ENCODE measurements around the gene HPSE2.
"Not testable (repeated sequence)": the region's sequence is repeated elsewhere in the genome, so short reads cannot be mapped to it uniquely, and the experiment has no call there.

The HPSE2 gene

GRCh38 chr10:98908868-98909267, 326.8 kb downstream of the HPSE2 start:
- CTCF ChIA-PET, result no interaction called here
- no peaks in the 10 kb centered on the region for H3K9me3 Mint-ChIP-seq
- H3K4me1 Mint-ChIP-seq, result no peaks in the 10 kb centered on the region
- no peaks in the 10 kb centered on the region for H3K27me3 Mint-ChIP-seq
- no peak overlapping the region for H3K4me3 Mint-ChIP-seq
- DNase-seq, result no peak
- H3K36me3 Mint-ChIP-seq, result no peaks in the 10 kb centered on the region
- H3K27ac Mint-ChIP-seq, result no peak overlapping the region

- H3K27me3 Mint-ChIP-seq, H3K4me1 Mint-ChIP-seq, CTCF ChIA-PET, H3K27ac Mint-ChIP-seq, H3K36me3 Mint-ChIP-seq, H3K4me3 Mint-ChIP-seq, H3K9me3 Mint-ChIP-seq, DNase-seq: not testable (repeated sequence)
These were observed 327.4 kb downstream of the HPSE2 start for GRCh38 chr10:98908247-98908646.

- Mint-ChIP-seq H3K9me3 (no peaks in the 10 kb centered on the region), H3K36me3 (no peaks in the 10 kb centered on the region), H3K4me1 (no peaks in the 10 kb centered on the region), H3K27ac (no peak overlapping the region), H3K27me3 (no peaks in the 10 kb centered on the region), H3K4me3 (no peak overlapping the region)
- DNase-seq, result no peak
- CTCF ChIA-PET, result no interaction called here
These were observed 334.1 kb downstream of the HPSE2 start for GRCh38 chr10:98901441-98902110.

- no peaks in the 10 kb centered on the region for H3K4me1 Mint-ChIP-seq
- no peak for DNase-seq
- no peaks in the 10 kb centered on the region for H3K27me3 Mint-ChIP-seq
- no peaks in the 10 kb centered on the region for H3K36me3 Mint-ChIP-seq
- H3K27ac Mint-ChIP-seq, result no peak overlapping the region
- H3K4me3 Mint-ChIP-seq, result no peak overlapping the region
- peaks cover 5% of the 10 kb centered on the region for H3K9me3 Mint-ChIP-seq
- CTCF ChIA-PET, result no interaction called here
These were observed 336.6 kb downstream of the HPSE2 start for GRCh38 chr10:98899018-98899417.

GRCh38 chr10:98892523-98892922, 343.1 kb downstream of the HPSE2 start:
- Mint-ChIP-seq H3K27me3 (no peaks in the 10 kb centered on the region), H3K27ac (no peak overlapping the region), H3K4me1 (no peaks in the 10 kb centered on the region), H3K9me3 (peaks cover 5% of the 10 kb centered on the region), H3K4me3 (no peak overlapping the region), H3K36me3 (no peaks in the 10 kb centered on the region)
- CTCF ChIA-PET, result no interaction called here
- DNase-seq, result no peak

GRCh38 chr10:98886686-98887085, 349.0 kb downstream of the HPSE2 start:
- no peak overlapping the region for H3K27ac Mint-ChIP-seq
- DNase-seq, result no peak
- no peaks in the 10 kb centered on the region for H3K9me3 Mint-ChIP-seq
- no peaks in the 10 kb centered on the region for H3K27me3 Mint-ChIP-seq
- CTCF ChIA-PET, result no interaction called here
- no peak overlapping the region for H3K4me3 Mint-ChIP-seq
- no peaks in the 10 kb centered on the region for H3K4me1 Mint-ChIP-seq
- H3K36me3 Mint-ChIP-seq, result no peaks in the 10 kb centered on the region

GRCh38 chr10:98885378-98885777, 350.3 kb downstream of the HPSE2 start:
- CTCF ChIA-PET, result no interaction called here
- no peaks in the 10 kb centered on the region for H3K27me3 Mint-ChIP-seq
- no peak overlapping the region for H3K4me3 Mint-ChIP-seq
- no peak overlapping the region for H3K27ac Mint-ChIP-seq
- no peak for DNase-seq
- no peaks in the 10 kb centered on the region for H3K36me3 Mint-ChIP-seq
- no peaks in the 10 kb centered on the region for H3K9me3 Mint-ChIP-seq
- no peaks in the 10 kb centered on the region for H3K4me1 Mint-ChIP-seq

GRCh38 chr10:98881789-98882188, 353.9 kb downstream of the HPSE2 start:
- H3K27me3 Mint-ChIP-seq, result no peaks in the 10 kb centered on the region
- H3K4me3 Mint-ChIP-seq, result no peak overlapping the region
- H3K36me3 Mint-ChIP-seq, result no peaks in the 10 kb centered on the region
- H3K9me3 Mint-ChIP-seq, result no peaks in the 10 kb centered on the region
- no peaks in the 10 kb centered on the region for H3K4me1 Mint-ChIP-seq
- DNase-seq, result no peak
- no peak overlapping the region for H3K27ac Mint-ChIP-seq
- CTCF ChIA-PET, result no interaction called here

- DNase-seq, result no peak
- H3K27me3 Mint-ChIP-seq, result no peaks in the 10 kb centered on the region
- no peaks in the 10 kb centered on the region for H3K4me1 Mint-ChIP-seq
- no peak overlapping the region for H3K27ac Mint-ChIP-seq
- no peaks in the 10 kb centered on the region for H3K36me3 Mint-ChIP-seq
- CTCF ChIA-PET, result no interaction called here
- H3K9me3 Mint-ChIP-seq, result no peaks in the 10 kb centered on the region
- H3K4me3 Mint-ChIP-seq, result no peak overlapping the region
These were observed 354.7 kb downstream of the HPSE2 start for GRCh38 chr10:98880971-98881370.

GRCh38 chr10:98878921-98879320, 356.7 kb downstream of the HPSE2 start:
- H3K36me3 Mint-ChIP-seq, result no peaks in the 10 kb centered on the region
- CTCF ChIA-PET, result no interaction called here
- H3K27me3 Mint-ChIP-seq, result no peaks in the 10 kb centered on the region
- H3K4me3 Mint-ChIP-seq, result no peak overlapping the region
- H3K9me3 Mint-ChIP-seq, result no peaks in the 10 kb centered on the region
- H3K4me1 Mint-ChIP-seq, result no peaks in the 10 kb centered on the region
- no peak for DNase-seq
- no peak overlapping the region for H3K27ac Mint-ChIP-seq

- Mint-ChIP-seq H3K36me3 (no peaks in the 10 kb centered on the region), H3K9me3 (no peaks in the 10 kb centered on the region), H3K27ac (no peak overlapping the region), H3K27me3 (no peaks in the 10 kb centered on the region), H3K4me3 (no peak overlapping the region), H3K4me1 (no peaks in the 10 kb centered on the region)
- CTCF ChIA-PET, result no interaction called here
- DNase-seq, result no peak
These were observed 357.2 kb downstream of the HPSE2 start for GRCh38 chr10:98878418-98878817.

GRCh38 chr10:98861962-98862361, 373.7 kb downstream of the HPSE2 start:
- Mint-ChIP-seq H3K27me3 (no peaks in the 10 kb centered on the region), H3K27ac (no peak overlapping the region), H3K4me3 (no peak overlapping the region), H3K4me1 (no peaks in the 10 kb centered on the region), H3K36me3 (no peaks in the 10 kb centered on the region), H3K9me3 (no peaks in the 10 kb centered on the region)
- DNase-seq, result no peak
- CTCF ChIA-PET, result no interaction called here

GRCh38 chr10:98858525-98858924, 377.1 kb downstream of the HPSE2 start:
- no peaks in the 10 kb centered on the region for H3K4me1 Mint-ChIP-seq
- DNase-seq, result no peak
- no peaks in the 10 kb centered on the region for H3K27me3 Mint-ChIP-seq
- CTCF ChIA-PET, result no interaction called here
- H3K9me3 Mint-ChIP-seq, result no peaks in the 10 kb centered on the region
- H3K36me3 Mint-ChIP-seq, result no peaks in the 10 kb centered on the region
- no peak overlapping the region for H3K4me3 Mint-ChIP-seq
- H3K27ac Mint-ChIP-seq, result no peak overlapping the region

- CTCF ChIA-PET, result interaction anchor here (1.0 kb wide), 1 partner anchor 11 kb away, joined by 3 read pairs; no protein-coding TSS in a partner anchor
- no peaks in the 10 kb centered on the region for H3K4me1 Mint-ChIP-seq
- no peak for DNase-seq
- H3K36me3 Mint-ChIP-seq, result no peaks in the 10 kb centered on the region
- H3K27me3 Mint-ChIP-seq, result no peaks in the 10 kb centered on the region
- H3K9me3 Mint-ChIP-seq, result no peaks in the 10 kb centered on the region
- no peak overlapping the region for H3K27ac Mint-ChIP-seq
- no peak overlapping the region for H3K4me3 Mint-ChIP-seq
These were observed 380.1 kb downstream of the HPSE2 start for GRCh38 chr10:98855403-98856189.

- no peaks in the 10 kb centered on the region for H3K27me3 Mint-ChIP-seq
- no peak overlapping the region for H3K4me3 Mint-ChIP-seq
- H3K9me3 Mint-ChIP-seq, result no peaks in the 10 kb centered on the region
- no peak overlapping the region for H3K27ac Mint-ChIP-seq
- H3K36me3 Mint-ChIP-seq, result no peaks in the 10 kb centered on the region
- CTCF ChIA-PET, result no interaction called here
- no peaks in the 10 kb centered on the region for H3K4me1 Mint-ChIP-seq
- DNase-seq, result no peak
These were observed 383.0 kb downstream of the HPSE2 start for GRCh38 chr10:98852686-98853085.

All from activated naive CD4-positive, alpha-beta T cell treated with anti-CD3 and anti-CD28 coated beads, Interleukin-2, amount 10 ng/mL, durations not matched to agents 7 days and 5 days (primary cell).